Heart left ventricle (tissue), 13 donors: ENCODE results near the gene ATP5PD.

ENCODE experiments used
- POLR2A ChIP-seq, 2 donors: fragments of 450-650 bp; IDR thresholded peaks; one replicate each; pipeline ENCODE4 v1.6.1; 2017; ENCODE audit warnings: antibody characterized with exemption in 2 of 2, mild to moderate bottlenecking in 2 of 2, moderate library complexity in 2 of 2
- TF ChIP-seq, protein P1 (sequence below), 12 donors: fragments of 200-600 bp; sonication (generic) in 4 of 12; IDR thresholded peaks; one replicate each; pipeline versions ENCODE4 v1.5.0 to v1.8.0; 2018 to 2022; ENCODE audit warnings: antibody characterized with exemption in 12 of 12, mild to moderate bottlenecking in 5 of 12
- donor health status: ischemic (EF 13 %, LVEDD 7.1; RV severe dilation, severe dysfunction).
- donor health status: DM: no; HTN: yes; CAD: no.
- donor health status: DM: no; HTN: no; CAD: no.
- donor health status: ischemic (EF 25% LVEDD 6.9; RV normal size, moderate dysfunction).
- donor health status: ischemic (EF 25% LVEDD 5.7; RV mildly dilated, moderate dysfunction).
- donor health status: ischemic (EF 35%, LVEDD 5.7; RV mildly dilated, moderate dysfunction).
- donor health status: nonischemic (EF 11% LVEDD 7.7; RV severe dilation, severe dysfunction).
- donor health status: DM: yes; HTN: yes; CAD: no.
- donor health status: PGD.
- donor health status: ischemic (EF 29% LVEDD 5.4; RV normal size, mild dysfunction).
- donor health status: nonischemic (EF 23%, LVEDD 6.1; RV moderate dilation, normal function).

DNA sequence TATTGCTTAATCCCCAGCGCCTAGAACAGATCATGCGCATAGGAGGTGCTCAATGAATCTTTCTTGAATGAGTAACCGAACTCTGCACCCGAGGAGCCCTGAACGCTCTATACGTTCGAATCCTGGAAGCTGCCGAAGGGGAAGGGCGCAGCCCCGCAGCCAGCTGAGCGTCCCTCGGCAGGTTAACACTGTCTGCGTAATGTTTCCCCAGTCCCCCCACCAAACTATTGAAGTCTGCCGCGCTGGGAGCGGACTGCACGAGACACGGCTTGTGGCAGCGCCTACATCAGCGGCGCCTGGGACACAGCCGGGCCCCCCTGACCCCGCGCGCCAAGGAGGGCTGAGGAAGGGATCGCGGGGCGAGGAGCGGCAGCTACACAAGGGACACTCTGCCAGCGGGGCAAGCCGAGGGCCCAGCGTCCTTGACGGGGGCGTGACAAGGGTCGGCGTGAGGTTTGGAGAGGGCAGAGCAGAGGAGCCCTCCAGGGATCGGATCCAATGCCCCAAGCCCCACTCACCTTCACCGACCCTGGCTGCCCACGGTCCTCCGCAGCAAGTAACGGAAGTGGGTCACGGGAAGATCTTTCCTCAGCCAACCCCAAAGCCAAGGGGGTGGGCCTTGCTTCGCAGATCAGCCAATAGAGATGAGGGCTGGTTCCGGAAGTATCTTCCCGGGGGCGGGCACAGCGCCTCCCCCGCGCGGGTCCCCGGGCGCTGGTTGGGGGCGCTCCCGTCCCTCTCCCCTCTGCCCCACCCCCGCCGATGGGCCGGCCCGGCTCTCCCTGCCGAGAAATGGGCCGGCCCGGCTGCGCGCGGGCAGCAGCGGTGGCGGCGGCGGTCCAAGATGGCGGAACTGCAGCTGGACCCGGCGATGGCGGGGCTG is at the start of gene ATP5PD, which contains the start of gene KCTD2:
- peak; percentile 91 to 95 for TF ChIP-seq POLR2A (IDR thresholded peaks at IDR 0.05)
- TF ChIP-seq, protein P1, sequence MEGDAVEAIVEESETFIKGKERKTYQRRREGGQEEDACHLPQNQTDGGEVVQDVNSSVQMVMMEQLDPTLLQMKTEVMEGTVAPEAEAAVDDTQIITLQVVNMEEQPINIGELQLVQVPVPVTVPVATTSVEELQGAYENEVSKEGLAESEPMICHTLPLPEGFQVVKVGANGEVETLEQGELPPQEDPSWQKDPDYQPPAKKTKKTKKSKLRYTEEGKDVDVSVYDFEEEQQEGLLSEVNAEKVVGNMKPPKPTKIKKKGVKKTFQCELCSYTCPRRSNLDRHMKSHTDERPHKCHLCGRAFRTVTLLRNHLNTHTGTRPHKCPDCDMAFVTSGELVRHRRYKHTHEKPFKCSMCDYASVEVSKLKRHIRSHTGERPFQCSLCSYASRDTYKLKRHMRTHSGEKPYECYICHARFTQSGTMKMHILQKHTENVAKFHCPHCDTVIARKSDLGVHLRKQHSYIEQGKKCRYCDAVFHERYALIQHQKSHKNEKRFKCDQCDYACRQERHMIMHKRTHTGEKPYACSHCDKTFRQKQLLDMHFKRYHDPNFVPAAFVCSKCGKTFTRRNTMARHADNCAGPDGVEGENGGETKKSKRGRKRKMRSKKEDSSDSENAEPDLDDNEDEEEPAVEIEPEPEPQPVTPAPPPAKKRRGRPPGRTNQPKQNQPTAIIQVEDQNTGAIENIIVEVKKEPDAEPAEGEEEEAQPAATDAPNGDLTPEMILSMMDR (IDR thresholded peaks at IDR 0.05) = peak in 1 of 12 donors; percentile 15
